K562 (cell line): Measurements from ENCODE around the gene CEP85L. TPM values are rescaled to one million over a fixed set of nuclear protein-coding genes. Genes with fewer than 3 reads are reported as not detected.

ENCODE experiments used
- BDP1 ChIP-seq: IDR thresholded peaks from 3 replicates; pipeline ENCODE4 v1.6.1; 2011; ENCODE audit not compliant: insufficient read length, insufficient read depth
- BRCA1 ChIP-seq, 2 experiments: fragments of 450-650 bp in 1 of 2; sonication (generic) in 1 of 2; formaldehyde crosslinking in 1 of 2; IDR thresholded peaks; 2 replicates each; pipeline versions ENCODE4 v1.5.0 to v1.6.1; 2017 to 2020; ENCODE audit warnings: mild to moderate bottlenecking in 1 of 2, missing genetic modification reagents in 1 of 2
- CBFA2T3 ChIP-seq: fragments of 450-650 bp; IDR thresholded peaks from 2 replicates; pipeline ENCODE4 v1.6.1; 2017
- ESRRB ChIP-seq: fragments of 250-450 bp; sonication (Bioruptor Pico); IDR thresholded peaks from 2 replicates; pipeline ENCODE4 v1.5.0; 2020; ENCODE audit warnings: mild to moderate bottlenecking, moderate library complexity, borderline replicate concordance
- NRF1 ChIP-seq, 2 experiments: fragments of 450-650 bp; IDR thresholded peaks in 1 of 2; conservative IDR thresholded peaks in 1 of 2; 2 replicates each; pipeline ENCODE4 v1.6.1; 2014; ENCODE audit warnings: mild to moderate bottlenecking in 2 of 2
- POLR3A ChIP-seq: IDR thresholded peaks from 2 replicates; pipeline ENCODE4 v1.6.1; 2011; ENCODE audit warnings: borderline replicate concordance, mild to moderate bottlenecking, moderate library complexity; ENCODE audit not compliant: insufficient read length, insufficient read depth; ENCODE audit errors: extremely low read depth
- RBM22 ChIP-seq: fragments of 200-400 bp; formaldehyde crosslinking; IDR thresholded peaks from 2 replicates; pipeline ENCODE4 v1.6.1; 2018; ENCODE audit warnings: low read length, low read depth; ENCODE audit not compliant: poor library complexity, severe bottlenecking
- RFX1 ChIP-seq: fragments of 450-650 bp; IDR thresholded peaks from 2 replicates; pipeline ENCODE4 v1.6.1; 2016; ENCODE audit warnings: mild to moderate bottlenecking, moderate library complexity
- RFX7 ChIP-seq: fragments of 250-450 bp; sonication (Bioruptor Pico); IDR thresholded peaks from 2 replicates; pipeline ENCODE4 v1.5.1; 2021; ENCODE audit warnings: mild to moderate bottlenecking
- SLC30A9 ChIP-seq: fragments of 250-450 bp; sonication (Bioruptor Pico); IDR thresholded peaks from 2 replicates; pipeline ENCODE4 v1.8.0; 2022; ENCODE audit warnings: mild to moderate bottlenecking, moderate library complexity
- SMARCA4 ChIP-seq: fragments of 450-650 bp; IDR thresholded peaks from 2 replicates; pipeline ENCODE4 v1.6.1; 2016
- TAF1 ChIP-seq: IDR thresholded peaks from 2 replicates; pipeline ENCODE4 v1.6.1; 2011; ENCODE audit warnings: mild to moderate bottlenecking, low read length, moderate library complexity; ENCODE audit not compliant: insufficient read depth, control insufficient read depth, severe bottlenecking; ENCODE audit errors: extremely low read depth
- ZBTB17 ChIP-seq: fragments of 450-650 bp; formaldehyde crosslinking; IDR thresholded peaks from 2 replicates; pipeline ENCODE4 v1.4.0; 2020; ENCODE audit warnings: mild to moderate bottlenecking
- ZBTB49 ChIP-seq: sonication (generic); formaldehyde crosslinking; IDR thresholded peaks from 2 replicates; pipeline ENCODE4 v1.8.0; 2022; ENCODE audit warnings: missing genetic modification reagents, mild to moderate bottlenecking, borderline replicate concordance
- ZBTB8A ChIP-seq: fragments of 450-650 bp; IDR thresholded peaks from 2 replicates; pipeline ENCODE4 v1.6.1; 2018; ENCODE audit warnings: mild to moderate bottlenecking, moderate library complexity; ENCODE audit not compliant: partially characterized antibody
- polyA plus RNA-seq, 8 experiments: library from polyadenylated mRNA; depleted of rRNA in 4 of 8; stranded (reverse) in 5 of 8; unstranded in 3 of 8; fragments of >200 nt; fragmentation: Nextera tagmentation in 2 of 8; fragmentation: Illumina TruSeq in 1 of 8; extraction: Ambion mirVana in 2 of 8; extraction: Trizol in 1 of 8; gene quantifications; 2 replicates each; pipeline versions ENCODE4 v1.2.1 to v1.2.3, GENCODE V29; 2011 to 2014; ENCODE audit warnings: inconsistent platforms in 1 of 8, missing spikeins in 1 of 8
- total RNA-seq, 7 experiments: library from RNA; depleted of rRNA in 6 of 7; stranded (reverse); fragments of >200 nt in 6 of 7; fragmentation: Illumina TruSeq in 2 of 7; extraction: Trizol in 2 of 7; gene quantifications; 2 replicates each; pipeline versions ENCODE4 v1.2.1 to v1.2.3, GENCODE V29; 2011 to 2021; ENCODE audit warnings: low replicate concordance in 1 of 7
- TF ChIP-seq, protein P1 (sequence below): fragments of 450-650 bp; IDR thresholded peaks from 2 replicates; pipeline ENCODE4 v1.6.1; 2016; ENCODE audit warnings: antibody characterized with exemption
- TF ChIP-seq, protein P2 (sequence below): fragments of 450-650 bp; IDR thresholded peaks from 2 replicates; pipeline ENCODE4 v1.6.1; 2016
- TF ChIP-seq, protein P3 (sequence below): sonication (generic); formaldehyde crosslinking; IDR thresholded peaks from 2 replicates; pipeline ENCODE4 v1.8.1; 2023; ENCODE audit warnings: mild to moderate bottlenecking, missing genetic modification reagents

CEP85L gene
- total and polyA plus RNA-seq, 9 of the 15 experiments (the other 6 are each of a cell fraction or from before 2014, with no cell fraction given) = 4.5 to 15.8 (median 8.3) TPM

- TF ChIP-seq ZBTB49 (no peak), CBFA2T3 (peak; percentile 37; the same call in 1 of the 2 replicates), RFX7 (CRISPR knock-in tag) (no peak), NRF1 (conservative IDR thresholded peaks at IDR 0.05 in 1 of 2, IDR thresholded peaks at IDR 0.05 in 1 of 2) (no peak), RFX1 (no peak), SLC30A9 (CRISPR knock-in tag) (no peak), BRCA1 (IDR thresholded peaks at IDR 0.05) (no peak), BRCA1 (CRISPR knock-in tag; IDR thresholded peaks at IDR 0.05) (no peak), POLR3A (no peak), TAF1 (no peak), ESRRB (CRISPR knock-in tag) (no peak), BDP1 (no peak), ZBTB8A (no peak), RBM22 (no peak), ZBTB17 (CRISPR knock-in tag) (no peak), SMARCA4 (no peak)
- TF ChIP-seq, protein P1, sequence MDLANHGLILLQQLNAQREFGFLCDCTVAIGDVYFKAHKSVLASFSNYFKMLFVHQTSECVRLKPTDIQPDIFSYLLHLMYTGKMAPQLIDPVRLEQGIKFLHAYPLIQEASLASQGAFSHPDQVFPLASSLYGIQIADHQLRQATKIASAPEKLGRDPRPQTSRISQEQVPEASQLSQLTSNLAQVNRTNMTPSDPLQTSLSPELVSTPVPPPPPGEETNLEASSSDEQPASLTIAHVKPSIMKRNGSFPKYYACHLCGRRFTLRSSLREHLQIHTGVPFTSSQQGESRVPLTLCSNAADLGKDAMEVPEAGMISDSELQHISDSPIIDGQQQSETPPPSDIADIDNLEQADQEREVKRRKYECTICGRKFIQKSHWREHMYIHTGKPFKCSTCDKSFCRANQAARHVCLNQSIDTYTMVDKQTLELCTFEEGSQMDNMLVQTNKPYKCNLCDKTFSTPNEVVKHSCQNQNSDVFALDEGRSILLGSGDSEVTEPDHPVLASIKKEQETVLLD = no peak
- TF ChIP-seq, protein P2, sequence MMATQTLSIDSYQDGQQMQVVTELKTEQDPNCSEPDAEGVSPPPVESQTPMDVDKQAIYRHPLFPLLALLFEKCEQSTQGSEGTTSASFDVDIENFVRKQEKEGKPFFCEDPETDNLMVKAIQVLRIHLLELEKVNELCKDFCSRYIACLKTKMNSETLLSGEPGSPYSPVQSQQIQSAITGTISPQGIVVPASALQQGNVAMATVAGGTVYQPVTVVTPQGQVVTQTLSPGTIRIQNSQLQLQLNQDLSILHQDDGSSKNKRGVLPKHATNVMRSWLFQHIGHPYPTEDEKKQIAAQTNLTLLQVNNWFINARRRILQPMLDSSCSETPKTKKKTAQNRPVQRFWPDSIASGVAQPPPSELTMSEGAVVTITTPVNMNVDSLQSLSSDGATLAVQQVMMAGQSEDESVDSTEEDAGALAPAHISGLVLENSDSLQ = peak; percentile 69
- TF ChIP-seq, protein P3, sequence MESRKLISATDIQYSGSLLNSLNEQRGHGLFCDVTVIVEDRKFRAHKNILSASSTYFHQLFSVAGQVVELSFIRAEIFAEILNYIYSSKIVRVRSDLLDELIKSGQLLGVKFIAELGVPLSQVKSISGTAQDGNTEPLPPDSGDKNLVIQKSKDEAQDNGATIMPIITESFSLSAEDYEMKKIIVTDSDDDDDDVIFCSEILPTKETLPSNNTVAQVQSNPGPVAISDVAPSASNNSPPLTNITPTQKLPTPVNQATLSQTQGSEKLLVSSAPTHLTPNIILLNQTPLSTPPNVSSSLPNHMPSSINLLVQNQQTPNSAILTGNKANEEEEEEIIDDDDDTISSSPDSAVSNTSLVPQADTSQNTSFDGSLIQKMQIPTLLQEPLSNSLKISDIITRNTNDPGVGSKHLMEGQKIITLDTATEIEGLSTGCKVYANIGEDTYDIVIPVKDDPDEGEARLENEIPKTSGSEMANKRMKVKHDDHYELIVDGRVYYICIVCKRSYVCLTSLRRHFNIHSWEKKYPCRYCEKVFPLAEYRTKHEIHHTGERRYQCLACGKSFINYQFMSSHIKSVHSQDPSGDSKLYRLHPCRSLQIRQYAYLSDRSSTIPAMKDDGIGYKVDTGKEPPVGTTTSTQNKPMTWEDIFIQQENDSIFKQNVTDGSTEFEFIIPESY = peak; percentile 53; the same call in 1 of the 2 replicates
Observed at GRCh38 chr6:118617417-118617816, 34.0 kb downstream of the CEP85L start (continued).
